HEK293T (cell line): ENCODE data around the gene RCAN2.

ENCODE experiments used
- ARNT ChIP-seq: fragments of 450-650 bp; IDR thresholded peaks from 2 replicates; pipeline ENCODE4 v1.6.1; 2017; ENCODE audit warnings: mild to moderate bottlenecking
- CTBP1 ChIP-seq: fragments of 450-650 bp; IDR thresholded peaks from 2 replicates; pipeline ENCODE4 v1.6.1; 2016; ENCODE audit warnings: borderline replicate concordance
- ELF4 ChIP-seq: fragments of 450-650 bp; IDR thresholded peaks from 2 replicates; pipeline ENCODE4 v1.6.1; 2017; ENCODE audit warnings: antibody characterized with exemption
- FOXA1 ChIP-seq: fragments of 450-650 bp; IDR thresholded peaks from 2 replicates; pipeline ENCODE4 v1.6.1; 2016; ENCODE audit warnings: mild to moderate bottlenecking
- FOXK2 ChIP-seq: fragments of 450-650 bp; IDR thresholded peaks from 2 replicates; pipeline ENCODE4 v1.6.1; 2016; ENCODE audit warnings: mild to moderate bottlenecking
- FOXM1 ChIP-seq: fragments of 450-650 bp; IDR thresholded peaks from 2 replicates; pipeline ENCODE4 v1.6.1; 2017; ENCODE audit warnings: mild to moderate bottlenecking, borderline replicate concordance
- SP1 ChIP-seq: fragments of 450-650 bp; IDR thresholded peaks from 2 replicates; pipeline ENCODE4 v1.6.1; 2017
- ZNF384 ChIP-seq: fragments of 450-650 bp; IDR thresholded peaks from 2 replicates; pipeline ENCODE4 v1.6.1; 2016

DNA sequence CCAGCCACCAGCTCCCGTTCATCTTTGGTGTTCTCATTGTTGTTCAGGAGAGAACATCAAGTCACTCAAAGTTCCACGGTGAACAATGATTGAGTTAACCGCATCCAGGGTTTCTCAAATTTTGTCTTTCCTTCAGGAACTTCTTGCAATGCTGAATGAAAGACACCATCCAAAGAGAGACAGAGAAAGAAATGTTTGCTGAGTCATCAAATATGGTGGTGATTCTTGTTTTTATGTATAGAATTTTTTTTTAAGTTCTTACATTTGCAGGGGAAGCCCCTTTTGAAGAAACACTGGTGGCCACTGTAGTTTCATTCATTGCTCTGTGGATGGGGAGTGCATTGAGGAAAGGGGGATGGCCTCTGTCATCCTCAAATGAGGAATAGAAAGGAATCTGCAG is 258.1 kb downstream of the RCAN2 start:
- TF ChIP-seq ZNF384 (no peak), SP1 (no peak), CTBP1 (no peak), ARNT (no peak), FOXK2 (no peak), FOXM1 (no peak), FOXA1 (no peak), ELF4 (no peak)
